Panc1 (cell line): ENCODE data around the gene GRAMD1B. TPM values are rescaled to one million over a fixed set of nuclear protein-coding genes. Genes with fewer than 3 reads are reported as not detected.

Experiments
- ATAC-seq: fragments of 200-7000 bp; cut with Tn5 transposase; 2 replicates; pipeline ENCODE4 v1.9.1; 2020; ENCODE audit warnings: mild to moderate bottlenecking, moderate library complexity
- BruUV-seq: library from RNA; stranded (reverse); fragments of 400-500 nt; replicated peaks from 2 replicates; lab custom pipeline; 2021; lab: Mats Ljungman, UMichigan
- CTCF ChIA-PET: fragments of 300-600 bp; sonication (Branson Sonifier 250); formaldehyde crosslinking; loops from one replicate; lab custom pipeline; 2022; ENCODE audit warnings: antibody characterized with exemption; lab: Charles Lee
- POLR2A ChIA-PET: fragments of 300-600 bp; sonication (Branson Sonifier 250); formaldehyde crosslinking; loops from one replicate; lab custom pipeline; 2022; ENCODE audit warnings: antibody characterized with exemption; lab: Charles Lee
- DNase-seq: peaks from one replicate; pipeline ENCODE4 v3.0.0-alpha.2; 2010; ENCODE audit warnings: low read depth, low spot score
- H3K27ac ChIP-seq: 2 replicates; pipeline ENCODE4 v1.5.1; 2011; ENCODE audit warnings: mild to moderate bottlenecking, low read length, inconsistent platforms
- H3K27me3 ChIP-seq: fragments of 200-500 bp; sonication (Bioruptor generic); 2 replicates; pipeline ENCODE4 v1.6.0; 2014; ENCODE audit warnings: low read length, inconsistent platforms; ENCODE audit not compliant: control insufficient read depth, insufficient read depth
- H3K36me3 ChIP-seq: fragments of 200-500 bp; sonication (Bioruptor generic); 2 replicates; pipeline ENCODE4 v1.5.1; 2014; ENCODE audit warnings: inconsistent platforms, mild to moderate bottlenecking, low read length, moderate library complexity; ENCODE audit not compliant: control insufficient read depth, insufficient read depth
- H3K4me1 ChIP-seq: 2 replicates; pipeline ENCODE4 v1.5.1; 2011; ENCODE audit warnings: inconsistent platforms, mild to moderate bottlenecking, low read length, moderate library complexity; ENCODE audit not compliant: control insufficient read depth, insufficient read depth
- H3K4me3 ChIP-seq, 2 experiments: 2 replicates each; pipeline ENCODE4 v1.5.1; 2011 to 2012; ENCODE audit warnings: low read depth in 2 of 2, low read length in 2 of 2, mild to moderate bottlenecking in 2 of 2, inconsistent platforms in 1 of 2, moderate library complexity in 1 of 2
- H3K9me3 ChIP-seq: fragments of 200-500 bp; sonication (Bioruptor generic); 2 replicates; pipeline ENCODE4 v1.5.1; 2014; ENCODE audit warnings: low read depth, mild to moderate bottlenecking, inconsistent platforms, low read length, moderate library complexity; ENCODE audit not compliant: control insufficient read depth, insufficient read depth
- CTCF ChIP-seq: fragments of 450-650 bp; IDR thresholded peaks from 2 replicates; pipeline ENCODE4 v1.5.1; 2017; ENCODE audit warnings: mild to moderate bottlenecking
- POLR2AphosphoS5 ChIP-seq: IDR thresholded peaks from 2 replicates; pipeline ENCODE4 v1.6.1; 2012; ENCODE audit warnings: mild to moderate bottlenecking, low read depth, low read length, moderate library complexity
- REST ChIP-seq, 2 experiments: IDR thresholded peaks; 2 replicates each; pipeline ENCODE4 v1.6.1; 2011 to 2012; ENCODE audit warnings: low read depth in 2 of 2, control low read depth in 1 of 2, low read length in 1 of 2, mild to moderate bottlenecking in 1 of 2, moderate library complexity in 1 of 2; ENCODE audit not compliant: insufficient read depth in 1 of 2
- SIN3A ChIP-seq: IDR thresholded peaks from 2 replicates; pipeline ENCODE4 v1.6.1; 2012; ENCODE audit warnings: low read depth, mild to moderate bottlenecking, low read length, moderate library complexity, borderline replicate concordance; ENCODE audit not compliant: insufficient read depth
- TCF7L2 ChIP-seq: IDR thresholded peaks from 2 replicates; pipeline ENCODE4 v1.6.1; 2011; ENCODE audit warnings: mild to moderate bottlenecking, low read depth, low read length, inconsistent platforms
- in situ Hi-C: cut with HindIII; loops from 2 replicates; pipeline ENCODE4 v1.10.0; 2016; ENCODE audit warnings: low sequenced_read_pairs, low pct_unique_long_range_greater_than_20kb
- intact Hi-C: fragments of 100-400 bp; cut with micrococcal nuclease; formaldehyde crosslinking; loops from one replicate; pipeline ENCODE4 v1.10.0; 2022; ENCODE audit not compliant: unreplicated experiment
- total RNA-seq: library from RNA; stranded (reverse); gene quantifications from one replicate; pipeline ENCODE4 v1.2.1, GENCODE V29; 2021; ENCODE audit not compliant: unreplicated experiment

The GRAMD1B gene
- total RNA-seq, 1 experiment from 2014 or later, result 0.46 TPM

GRCh38 chr11:123419731-123420452 is 10.2 kb upstream of the GRAMD1B start:
- TF ChIP-seq SIN3A (no peak), REST (IDR thresholded peaks at IDR 0.05; ENCODE audit: insufficient read depth in 1 of 2, low read depth in 2 of 2, low read length in 1 of 2) (no peak), CTCF (no peak), TCF7L2 (no peak), POLR2AphosphoS5 (no peak)

GRCh38 chr11:123421589-123421988 is 8.5 kb upstream of the GRAMD1B start:
- DNase-seq, result no peak
- ChIA-PET CTCF (no interaction called here), POLR2A (no interaction called here)
- H3K9me3 ChIP-seq, result no peaks in the 10 kb centered on the region
- no peaks in the 10 kb centered on the region; the same call in 1 of the 2 replicates for H3K36me3 ChIP-seq
- intact Hi-C loops (no loop called here), in situ Hi-C loops (no loop called here)
- H3K4me3 ChIP-seq, result no peak overlapping the region
- TF ChIP-seq TCF7L2, result no peak
- TF ChIP-seq REST (IDR thresholded peaks at IDR 0.05; ENCODE audit: insufficient read depth in 1 of 2, low read depth in 2 of 2, low read length in 1 of 2), result no peak
- no peak for TF ChIP-seq POLR2AphosphoS5
- TF ChIP-seq SIN3A, result no peak
- no peak for TF ChIP-seq CTCF
- H3K27ac ChIP-seq, result no peak overlapping the region
- H3K4me1 ChIP-seq, result no peaks in the 10 kb centered on the region
- no peak for ATAC-seq
- no TSS peak for BruUV-seq
- H3K27me3 ChIP-seq, result peaks cover 51% of the 10 kb centered on the region

More at GRCh38 chr11:123419731-123420452, 10.2 kb upstream of the GRAMD1B start:
- Histone ChIP-seq H3K4me3 (no peak overlapping the region), H3K4me1 (no peaks in the 10 kb centered on the region), H3K36me3 (no peaks in the 10 kb centered on the region), H3K27ac (no peak overlapping the region), H3K9me3 (no peaks in the 10 kb centered on the region), H3K27me3 (peaks cover 44% of the 10 kb centered on the region)
- ChIA-PET CTCF (no interaction called here), POLR2A (no interaction called here)
- ATAC-seq (no peak), DNase-seq (no peak)
- in situ Hi-C loops (no loop called here), intact Hi-C loops (no loop called here)
- no TSS peak for BruUV-seq
